GM23338 (cell line): ENCODE measurements around the gene UBE2J1. TPM values are rescaled to one million over a fixed set of nuclear protein-coding genes. Genes with fewer than 3 reads are reported as not detected.

Experiments used
- ATAC-seq: fragments of 200-7000 bp; cut with Tn5 transposase; 3 replicates; pipeline ENCODE4 v1.9.1; 2020
- DNase-seq: peaks from one replicate; pipeline ENCODE4 v3.0.0-alpha.2; 2015; ENCODE audit warnings: low spot score
- H2AFZ ChIP-seq: fragments of 200-600 bp; sonication (generic); 2 replicates; pipeline ENCODE4 v1.8.0; 2016; ENCODE audit warnings: antibody characterized with exemption, mild to moderate bottlenecking, moderate library complexity
- H3F3A ChIP-seq: fragments of 200-600 bp; sonication (generic); replicated peaks from 2 replicates; pipeline ENCODE4 v1.8.0; 2017; ENCODE audit warnings: antibody characterized with exemption, mixed run types, low read depth
- H3K27ac ChIP-seq: fragments of 200-600 bp; sonication (generic); 2 replicates; pipeline ENCODE4 v1.6.1; 2016; ENCODE audit warnings: low read depth
- H3K27me3 ChIP-seq: fragments of 200-600 bp; sonication (generic); 2 replicates; pipeline ENCODE4 v1.8.0; 2016; ENCODE audit warnings: mild to moderate bottlenecking, mixed run types, moderate library complexity; ENCODE audit not compliant: insufficient read depth
- H3K36me3 ChIP-seq: fragments of 200-600 bp; sonication (generic); 2 replicates; pipeline ENCODE4 v1.8.0; 2016; ENCODE audit warnings: mild to moderate bottlenecking; ENCODE audit not compliant: insufficient read depth
- H3K4me1 ChIP-seq: fragments of 200-600 bp; sonication (generic); 2 replicates; pipeline ENCODE4 v1.8.0; 2016; ENCODE audit warnings: mild to moderate bottlenecking, moderate library complexity; ENCODE audit not compliant: insufficient read depth
- H3K4me2 ChIP-seq: fragments of 200-600 bp; sonication (generic); 2 replicates; pipeline ENCODE4 v1.7.1; 2017; ENCODE audit warnings: mixed run types
- H3K4me3 ChIP-seq: fragments of 200-600 bp; sonication (generic); 2 replicates; pipeline ENCODE4 v1.6.1; 2016; ENCODE audit warnings: mixed run types
- H3K79me2 ChIP-seq: fragments of 200-600 bp; sonication (generic); replicated peaks from 2 replicates; pipeline ENCODE4 v1.8.0; 2017; ENCODE audit warnings: mild to moderate bottlenecking; ENCODE audit not compliant: insufficient read depth
- H3K9me2 ChIP-seq: fragments of 200-600 bp; sonication (generic); 2 replicates; pipeline ENCODE4 v1.8.0; 2017; ENCODE audit not compliant: insufficient read depth
- H4K20me1 ChIP-seq: fragments of 200-600 bp; sonication (generic); replicated peaks from 2 replicates; pipeline ENCODE4 v1.8.0; 2017; ENCODE audit warnings: mild to moderate bottlenecking; ENCODE audit not compliant: insufficient read depth
- H3K27ac Mint-ChIP-seq: 2 replicates; pipeline ENCODE4 v1.8.0; 2020; ENCODE audit warnings: inconsistent platforms, mild to moderate bottlenecking, moderate library complexity, mixed read lengths
- H3K27me3 Mint-ChIP-seq: 3 replicates; pipeline ENCODE4 v1.8.0; 2022; ENCODE audit warnings: low read depth, mild to moderate bottlenecking, moderate library complexity, mixed read lengths, inconsistent platforms; ENCODE audit not compliant: insufficient read depth, poor library complexity
- H3K36me3 Mint-ChIP-seq: 3 replicates; pipeline ENCODE4 v1.8.0; 2021; ENCODE audit warnings: low read depth, mild to moderate bottlenecking, inconsistent platforms, moderate library complexity, mixed read lengths
- H3K4me1 Mint-ChIP-seq: 3 replicates; pipeline ENCODE4 v1.8.0; 2020; ENCODE audit warnings: mild to moderate bottlenecking, inconsistent platforms, mixed read lengths
- H3K4me3 Mint-ChIP-seq: 3 replicates; pipeline ENCODE4 v1.8.0; 2021; ENCODE audit warnings: moderate library complexity, mild to moderate bottlenecking, inconsistent platforms, mixed read lengths
- H3K9me3 Mint-ChIP-seq: 3 replicates; pipeline ENCODE4 v1.8.0; 2020; ENCODE audit warnings: moderate library complexity, mild to moderate bottlenecking, inconsistent platforms, mixed read lengths
- EZH2 ChIP-seq: fragments of 200-600 bp; sonication (generic); IDR thresholded peaks from one replicate; pipeline ENCODE4 v1.8.0; 2017; ENCODE audit warnings: antibody characterized with exemption, mild to moderate bottlenecking, low read depth; ENCODE audit not compliant: unreplicated experiment
- EZH2phosphoT487 ChIP-seq: fragments of 200-600 bp; sonication (generic); IDR thresholded peaks from one replicate; pipeline ENCODE4 v1.8.1; 2018; ENCODE audit warnings: antibody characterized with exemption; ENCODE audit not compliant: unreplicated experiment
- NANOG ChIP-seq: IDR thresholded peaks from 2 replicates; pipeline ENCODE4 v1.6.1; 2016; ENCODE audit warnings: antibody characterized with exemption, borderline replicate concordance
- ZNF462 ChIP-seq: fragments of 250-450 bp; sonication (Bioruptor Pico); IDR thresholded peaks from 2 replicates; pipeline ENCODE4 v1.5.0; 2020; ENCODE audit warnings: mild to moderate bottlenecking, moderate library complexity
- polyA plus RNA-seq: library from polyadenylated mRNA; unstranded; fragments of >200 nt; fragmentation: Nextera tagmentation; extraction: Ambion mirVana; gene quantifications from 2 replicates; pipeline ENCODE4 v1.2.1, GENCODE V29; 2016
- total RNA-seq: library from RNA; depleted of rRNA; stranded (reverse); fragments of >200 nt; shearing (Covaris generic); gene quantifications from 2 replicates; pipeline ENCODE4 v1.2.3, GENCODE V29; 2014
- TF ChIP-seq, protein P1 (sequence below), 2 experiments: fragments of 200-600 bp in 1 of 2; sonication (generic) in 1 of 2; conservative IDR thresholded peaks; 2 replicates each; pipeline versions ENCODE4 v1.5.1 to v1.6.1; 2016 to 2017; ENCODE audit warnings: antibody characterized with exemption in 2 of 2, low read depth in 2 of 2, mild to moderate bottlenecking in 2 of 2, moderate library complexity in 1 of 2

UBE2J1 gene
- total and polyA plus RNA-seq, 2 experiments from 2014 or later, result 7.5 to 13.1 TPM

- H3K36me3 ChIP-seq, result no peaks in the 10 kb centered on the region
- ATAC-seq (peak; percentile 98), DNase-seq (peak; percentile 88)
- H3F3A ChIP-seq, result no peaks in the 10 kb centered on the region
- Mint-ChIP-seq H3K36me3 (no peaks in the 10 kb centered on the region), H3K4me1 (peaks cover 20% of the 10 kb centered on the region), H3K4me3 (no peak overlapping the region), H3K27ac (peak overlapping the region; percentile 68; the same call in 1 of the 2 replicates), H3K9me3 (no peaks in the 10 kb centered on the region), H3K27me3 (peaks cover 5% of the 10 kb centered on the region)
- peak overlapping the region; percentile 87; the same call in 1 of the 2 replicates for H2AFZ ChIP-seq
- no peaks in the 10 kb centered on the region for H3K27me3 ChIP-seq
- TF ChIP-seq NANOG, result no peak
- TF ChIP-seq, protein P1, sequence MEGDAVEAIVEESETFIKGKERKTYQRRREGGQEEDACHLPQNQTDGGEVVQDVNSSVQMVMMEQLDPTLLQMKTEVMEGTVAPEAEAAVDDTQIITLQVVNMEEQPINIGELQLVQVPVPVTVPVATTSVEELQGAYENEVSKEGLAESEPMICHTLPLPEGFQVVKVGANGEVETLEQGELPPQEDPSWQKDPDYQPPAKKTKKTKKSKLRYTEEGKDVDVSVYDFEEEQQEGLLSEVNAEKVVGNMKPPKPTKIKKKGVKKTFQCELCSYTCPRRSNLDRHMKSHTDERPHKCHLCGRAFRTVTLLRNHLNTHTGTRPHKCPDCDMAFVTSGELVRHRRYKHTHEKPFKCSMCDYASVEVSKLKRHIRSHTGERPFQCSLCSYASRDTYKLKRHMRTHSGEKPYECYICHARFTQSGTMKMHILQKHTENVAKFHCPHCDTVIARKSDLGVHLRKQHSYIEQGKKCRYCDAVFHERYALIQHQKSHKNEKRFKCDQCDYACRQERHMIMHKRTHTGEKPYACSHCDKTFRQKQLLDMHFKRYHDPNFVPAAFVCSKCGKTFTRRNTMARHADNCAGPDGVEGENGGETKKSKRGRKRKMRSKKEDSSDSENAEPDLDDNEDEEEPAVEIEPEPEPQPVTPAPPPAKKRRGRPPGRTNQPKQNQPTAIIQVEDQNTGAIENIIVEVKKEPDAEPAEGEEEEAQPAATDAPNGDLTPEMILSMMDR (conservative IDR thresholded peaks at IDR 0.05; ENCODE audit: low read depth in 2 of 2), result peak; percentile 81 to 95
- no peak overlapping the region for H3K4me3 ChIP-seq
- no peak overlapping the region for H3K4me2 ChIP-seq
- H3K79me2 ChIP-seq, result no peaks in the 10 kb centered on the region
- H3K27ac ChIP-seq, result no peak overlapping the region
- no peaks in the 10 kb centered on the region for H3K9me2 ChIP-seq
- no peaks in the 10 kb centered on the region for H3K4me1 ChIP-seq
- no peaks in the 10 kb centered on the region for H4K20me1 ChIP-seq
These were observed 40.5 kb downstream of the UBE2J1 start for GRCh38 chr6:89311853-89312531.

DNA sequence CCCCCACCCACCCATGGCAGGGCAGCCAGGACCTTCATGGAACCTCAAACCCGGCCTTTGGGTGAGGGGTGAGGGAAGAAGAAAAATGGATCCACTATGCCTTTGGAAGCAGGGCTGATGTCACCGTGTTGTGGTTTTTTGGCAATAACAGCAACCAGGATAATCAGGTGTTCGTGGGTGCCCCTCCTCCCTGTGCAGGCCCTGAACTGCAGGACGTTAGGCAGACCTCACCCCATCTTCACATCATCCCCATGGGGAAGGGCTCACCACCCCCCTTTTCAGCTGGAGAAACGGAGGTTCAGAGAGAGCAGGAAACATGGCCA, 41.0 kb downstream of the UBE2J1 start:
- Histone ChIP-seq H3K27me3 (no peaks in the 10 kb centered on the region), H3K36me3 (no peaks in the 10 kb centered on the region), H3K79me2 (no peaks in the 10 kb centered on the region), H2AFZ (peak overlapping the region; percentile 88), H3K4me2 (no peak overlapping the region), H3K4me1 (no peaks in the 10 kb centered on the region), H3F3A (no peaks in the 10 kb centered on the region), H3K27ac (no peak overlapping the region), H3K4me3 (no peak overlapping the region), H4K20me1 (no peaks in the 10 kb centered on the region), H3K9me2 (no peaks in the 10 kb centered on the region)
- Mint-ChIP-seq H3K36me3 (no peaks in the 10 kb centered on the region), H3K4me3 (no peak overlapping the region), H3K9me3 (no peaks in the 10 kb centered on the region), H3K27ac (no peak overlapping the region), H3K4me1 (peaks cover 16% of the 10 kb centered on the region), H3K27me3 (peaks cover 3% of the 10 kb centered on the region)
- TF ChIP-seq ZNF462 (CRISPR knock-in tag), result no peak
- TF ChIP-seq, protein P1 (conservative IDR thresholded peaks at IDR 0.05; ENCODE audit: low read depth in 2 of 2), result no peak; a peak in 1 of 4 replicates
- TF ChIP-seq EZH2, result no peak
- no peak for TF ChIP-seq EZH2phosphoT487
- DNase-seq, result no peak
- no peak for ATAC-seq
